ENCODE data around the gene COL4A1. TPM values are rescaled to one million over a fixed set of nuclear protein-coding genes. Genes with fewer than 3 reads are reported as not detected.

Gene COL4A1
- total RNA-seq, 2 experiments from 2014 or later, result 0.08 to 0.16 TPM

DNA sequence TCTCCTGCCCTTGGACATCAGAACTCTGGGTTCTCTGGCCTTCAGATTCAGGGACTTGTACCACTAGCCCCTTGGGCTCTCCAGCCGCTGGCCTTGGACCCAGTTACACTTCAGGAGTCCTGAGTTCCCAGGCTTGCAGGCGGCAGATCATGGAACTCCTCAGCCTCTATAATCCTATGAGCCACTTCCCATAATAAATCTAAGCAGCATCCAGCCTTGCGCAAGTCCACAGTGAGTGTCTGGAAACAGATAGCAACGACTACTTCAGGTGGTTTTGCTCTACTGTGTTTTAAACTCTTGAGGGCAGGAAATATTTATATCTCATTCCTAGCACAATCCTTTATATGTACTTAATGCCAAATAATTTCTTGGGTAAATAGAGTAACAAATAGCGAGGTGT is 92.3 kb downstream of the COL4A1 start:
- peaks cover 32% of the 10 kb centered on the region for H3K27me3 Mint-ChIP-seq
- TF ChIP-seq, protein P1, sequence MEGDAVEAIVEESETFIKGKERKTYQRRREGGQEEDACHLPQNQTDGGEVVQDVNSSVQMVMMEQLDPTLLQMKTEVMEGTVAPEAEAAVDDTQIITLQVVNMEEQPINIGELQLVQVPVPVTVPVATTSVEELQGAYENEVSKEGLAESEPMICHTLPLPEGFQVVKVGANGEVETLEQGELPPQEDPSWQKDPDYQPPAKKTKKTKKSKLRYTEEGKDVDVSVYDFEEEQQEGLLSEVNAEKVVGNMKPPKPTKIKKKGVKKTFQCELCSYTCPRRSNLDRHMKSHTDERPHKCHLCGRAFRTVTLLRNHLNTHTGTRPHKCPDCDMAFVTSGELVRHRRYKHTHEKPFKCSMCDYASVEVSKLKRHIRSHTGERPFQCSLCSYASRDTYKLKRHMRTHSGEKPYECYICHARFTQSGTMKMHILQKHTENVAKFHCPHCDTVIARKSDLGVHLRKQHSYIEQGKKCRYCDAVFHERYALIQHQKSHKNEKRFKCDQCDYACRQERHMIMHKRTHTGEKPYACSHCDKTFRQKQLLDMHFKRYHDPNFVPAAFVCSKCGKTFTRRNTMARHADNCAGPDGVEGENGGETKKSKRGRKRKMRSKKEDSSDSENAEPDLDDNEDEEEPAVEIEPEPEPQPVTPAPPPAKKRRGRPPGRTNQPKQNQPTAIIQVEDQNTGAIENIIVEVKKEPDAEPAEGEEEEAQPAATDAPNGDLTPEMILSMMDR (IDR thresholded peaks at IDR 0.05), result no peak
- DNase-seq, result no peak
- no peak overlapping the region for H3K27ac ChIP-seq (ENCODE audit: low read depth in 1 of 2, low read length in 2 of 2)
- no peak overlapping the region for H3K4me3 ChIP-seq (ENCODE audit: low read length)
- no peak overlapping the region for H3K4me3 Mint-ChIP-seq
- no peaks in the 10 kb centered on the region for H3K9me3 ChIP-seq (ENCODE audit: control insufficient read depth in 1 of 2, insufficient read depth in 1 of 2, low read length in 2 of 2)
- no peaks in the 10 kb centered on the region for H3K4me1 Mint-ChIP-seq (ENCODE audit: low read depth)
- H3K4me1 ChIP-seq (ENCODE audit: insufficient read depth, low read length), result no peaks in the 10 kb centered on the region
- peaks cover 3 to 6% of the 10 kb centered on the region in 2 experiments for H3K27me3 ChIP-seq (ENCODE audit: control insufficient read depth in 1 of 2, insufficient read depth in 2 of 2, low read length in 2 of 2)
- no peak for ATAC-seq (ENCODE audit: poor library complexity)
- POLR2A ChIA-PET, result no interaction called here
- intact Hi-C loops (cut with DNase I, micrococcal nuclease), result no loop called here
- no peaks in the 10 kb centered on the region for H3K36me3 Mint-ChIP-seq (ENCODE audit: low read depth)
- no peaks in the 10 kb centered on the region for H3K9me3 Mint-ChIP-seq
- CTCF ChIA-PET, result no interaction called here
- no peak overlapping the region for H3K27ac Mint-ChIP-seq
- no peaks in the 10 kb centered on the region for H3K36me3 ChIP-seq (ENCODE audit: insufficient read depth, low read length)

DNA sequence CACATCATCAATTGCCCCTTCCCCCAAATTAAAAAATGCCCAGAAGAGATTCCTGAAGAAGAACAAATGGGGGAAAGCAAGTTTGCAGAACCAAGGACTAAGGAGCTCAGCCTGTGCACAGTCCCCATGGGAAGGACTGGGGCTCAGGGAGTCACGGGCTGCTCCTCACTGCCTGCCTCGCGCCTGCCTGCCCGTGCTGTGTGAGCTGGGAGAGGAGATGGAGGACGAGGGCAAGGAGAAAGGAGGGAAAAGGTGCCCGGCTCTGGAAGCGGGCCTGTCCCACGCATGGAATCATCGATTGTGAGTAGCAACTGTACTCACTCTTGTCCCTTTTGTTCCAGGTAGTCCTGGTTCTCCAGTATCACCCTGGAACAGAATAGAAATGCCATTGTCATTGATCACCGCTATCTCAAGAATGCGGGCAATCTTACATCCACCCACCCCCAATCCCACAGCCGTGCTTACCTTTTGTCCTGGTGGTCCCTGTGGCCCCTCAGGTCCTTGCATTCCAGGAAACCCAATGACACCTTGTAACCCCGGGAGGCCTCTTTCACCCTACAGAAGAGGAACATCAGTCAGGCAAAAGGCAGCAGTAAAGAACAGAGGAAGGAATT is 93.4 kb downstream of the COL4A1 start:
- Mint-ChIP-seq H3K4me3 (no peak overlapping the region), H3K4me1 (ENCODE audit: low read depth) (no peaks in the 10 kb centered on the region), H3K36me3 (ENCODE audit: low read depth) (no peaks in the 10 kb centered on the region), H3K27me3 (peaks cover 28% of the 10 kb centered on the region), H3K9me3 (no peaks in the 10 kb centered on the region), H3K27ac (no peak overlapping the region)
- no peak overlapping the region for H3K27ac ChIP-seq (ENCODE audit: low read depth in 1 of 2, low read length in 2 of 2)
- ATAC-seq (ENCODE audit: poor library complexity), result no peak
- H3K36me3 ChIP-seq (ENCODE audit: insufficient read depth, low read length), result no peaks in the 10 kb centered on the region
- no peaks in the 10 kb centered on the region for H3K9me3 ChIP-seq (ENCODE audit: control insufficient read depth in 1 of 2, insufficient read depth in 1 of 2, low read length in 2 of 2)
- TF ChIP-seq, protein P1 (IDR thresholded peaks at IDR 0.05), result no peak
- intact Hi-C loops (cut with DNase I, micrococcal nuclease), result no loop called here
- H3K4me1 ChIP-seq (ENCODE audit: insufficient read depth, low read length), result no peaks in the 10 kb centered on the region
- no peak overlapping the region for H3K4me3 ChIP-seq (ENCODE audit: low read length)
- ChIA-PET CTCF (no interaction called here), POLR2A (no interaction called here)
- H3K27me3 ChIP-seq (ENCODE audit: control insufficient read depth in 1 of 2, insufficient read depth in 2 of 2, low read length in 2 of 2), result peaks cover 3 to 6% of the 10 kb centered on the region in 2 experiments
- no peak for DNase-seq

DNA sequence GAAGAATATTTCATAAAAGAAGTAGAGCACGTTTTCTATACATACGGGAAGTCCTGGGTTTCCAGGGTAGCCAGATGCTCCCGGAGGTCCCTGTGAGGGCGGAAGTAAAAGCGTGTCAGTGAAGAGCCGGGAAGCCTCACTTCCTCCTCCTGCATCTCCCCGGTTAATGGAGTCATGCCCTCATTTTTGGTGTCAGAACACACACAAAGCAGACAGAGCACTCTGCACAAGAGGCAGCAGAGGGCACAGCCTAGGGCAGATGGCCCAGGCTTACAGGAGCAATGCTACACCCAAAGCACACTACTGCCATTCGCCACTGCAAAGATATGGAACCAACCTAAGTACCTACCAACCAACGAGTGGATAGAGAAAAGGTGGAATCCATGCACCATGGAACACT is 94.4 kb downstream of the COL4A1 start:
- no peaks in the 10 kb centered on the region for H3K36me3 Mint-ChIP-seq (ENCODE audit: low read depth)
- intact Hi-C loops (cut with DNase I, micrococcal nuclease), result no loop called here
- TF ChIP-seq, protein P1 (IDR thresholded peaks at IDR 0.05), result no peak
- ChIA-PET CTCF (no interaction called here), POLR2A (no interaction called here)
- no peaks in the 10 kb centered on the region for H3K9me3 Mint-ChIP-seq
- Histone ChIP-seq H3K4me1 (ENCODE audit: insufficient read depth, low read length) (no peaks in the 10 kb centered on the region), H3K27me3 (ENCODE audit: control insufficient read depth in 1 of 2, insufficient read depth in 2 of 2, low read length in 2 of 2) (peaks cover 0 to 2% of the 10 kb centered on the region in 2 experiments), H3K9me3 (ENCODE audit: control insufficient read depth in 1 of 2, insufficient read depth in 1 of 2, low read length in 2 of 2) (no peaks in the 10 kb centered on the region), H3K36me3 (ENCODE audit: insufficient read depth, low read length) (no peaks in the 10 kb centered on the region), H3K4me3 (ENCODE audit: low read length) (no peak overlapping the region), H3K27ac (ENCODE audit: low read depth in 1 of 2, low read length in 2 of 2) (no peak overlapping the region)
- H3K27ac Mint-ChIP-seq, result no peak overlapping the region
- no peaks in the 10 kb centered on the region for H3K4me1 Mint-ChIP-seq (ENCODE audit: low read depth)
- H3K27me3 Mint-ChIP-seq, result peaks cover 26% of the 10 kb centered on the region
- ATAC-seq (ENCODE audit: poor library complexity) (no peak), DNase-seq (no peak)
- H3K4me3 Mint-ChIP-seq, result no peak overlapping the region

Measured in CD4-positive, alpha-beta T cell (primary cell).